GM21381 (cell line): ENCODE data around the gene IFI30.
A peak's percentile ranks its signal among the peaks of the same experiment; 100 is the strongest.

Experiments used
- ATAC-seq: cut with Tn5 transposase; IDR thresholded peaks from one replicate; pipeline ENCODE4 v1.9.1; 2021; ENCODE audit warnings: mild to moderate bottlenecking, moderate library complexity; ENCODE audit not compliant: unreplicated experiment

IFI30 gene

GRCh38 chr19:18223860-18224524 is 50.4 kb downstream of the IFI30 start:
- ATAC-seq = no peak

DNA sequence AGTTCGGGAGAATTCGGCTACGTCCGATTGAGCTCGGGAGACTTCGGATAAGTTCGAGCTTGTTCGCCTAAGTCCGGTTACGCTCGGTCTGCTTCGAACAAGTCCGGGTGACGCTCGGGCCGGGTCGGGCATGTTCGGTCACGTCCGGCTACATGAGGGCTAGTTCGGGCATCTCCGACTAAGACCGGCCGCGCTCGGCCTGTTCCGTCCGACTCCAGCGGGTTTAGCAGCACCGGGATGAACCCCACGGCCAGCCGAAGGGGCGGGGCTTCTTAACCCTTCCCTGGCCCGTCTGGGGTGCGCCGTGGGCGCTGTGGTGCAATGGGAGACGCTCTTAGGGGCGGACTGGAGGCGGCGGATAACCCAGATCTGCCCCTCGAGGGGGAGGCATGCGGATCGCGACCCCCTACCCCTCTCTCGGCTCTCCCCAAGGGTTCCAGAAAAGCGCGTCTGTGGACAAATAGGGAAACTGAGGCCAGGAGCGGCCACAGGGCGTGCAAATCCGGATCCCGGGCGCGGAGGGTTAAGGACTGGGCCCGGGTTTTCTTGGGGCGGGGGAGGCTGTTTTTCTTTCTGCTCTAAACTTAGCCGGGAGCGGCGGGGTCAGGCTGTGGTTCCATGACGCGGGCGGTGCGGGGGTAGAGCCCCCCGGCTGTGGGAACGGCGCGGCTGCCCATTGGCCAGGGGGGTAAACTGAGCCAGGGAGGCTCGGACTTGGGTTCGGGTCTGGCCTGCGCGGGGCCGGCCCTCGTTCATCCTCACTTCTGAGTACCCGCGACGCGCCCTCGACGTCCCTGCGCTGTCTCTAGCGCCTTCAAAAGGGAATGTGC is 51.1 kb downstream of the IFI30 start:
- ATAC-seq = peak; percentile 92

GRCh38 chr19:18225355-18225701 is 51.7 kb downstream of the IFI30 start:
- no peak for ATAC-seq

DNA sequence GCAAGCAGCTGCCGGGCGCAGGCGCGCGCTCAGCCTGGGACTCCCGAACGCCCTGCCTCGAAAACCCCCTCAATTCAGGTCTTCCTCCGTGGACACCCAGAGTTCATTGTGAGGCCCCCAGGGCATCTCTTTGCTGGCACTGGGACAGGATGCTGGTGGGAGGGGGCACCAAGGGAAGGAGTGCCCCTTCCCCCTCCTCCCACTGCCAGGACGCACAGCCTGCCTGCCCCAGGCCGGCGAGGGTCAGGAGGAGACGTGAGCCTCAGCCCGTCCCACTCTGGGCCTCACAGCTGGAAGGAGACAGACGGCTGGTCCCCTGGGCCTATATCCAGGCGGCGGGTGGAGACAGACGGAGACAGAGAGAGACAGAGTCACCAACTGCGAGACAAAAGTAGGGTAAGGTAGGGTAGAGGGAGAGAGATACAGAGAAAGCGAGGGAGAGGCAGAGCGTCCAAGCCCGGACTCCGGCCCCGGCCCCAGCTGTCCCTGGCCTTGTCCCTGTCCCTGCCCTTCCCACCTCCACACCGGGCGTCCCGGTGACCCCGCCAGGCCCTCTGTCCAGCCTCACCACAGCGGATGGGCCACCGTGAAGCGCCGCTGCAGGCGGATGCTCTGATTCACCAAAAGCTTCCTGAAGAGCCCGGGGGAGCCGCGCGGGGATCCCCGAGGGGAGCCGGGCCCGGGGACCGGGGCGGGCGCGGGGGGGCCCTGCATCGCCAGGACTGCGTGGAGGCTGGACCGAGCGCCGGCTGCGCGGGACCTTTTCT is 52.3 kb downstream of the IFI30 start, which contains the start of gene PDE4C:
Gene PDE4C (minus strand): TSS at position 737 of the 767 bp plus-strand sequence. CDS start 23 bp downstream, at position 714.
- ATAC-seq = no peak

- no peak for ATAC-seq
Observed at GRCh38 chr19:18226956-18227780, 53.6 kb downstream of the IFI30 start.
